ENCODE measurements around the gene CNTNAP2.

DNA sequence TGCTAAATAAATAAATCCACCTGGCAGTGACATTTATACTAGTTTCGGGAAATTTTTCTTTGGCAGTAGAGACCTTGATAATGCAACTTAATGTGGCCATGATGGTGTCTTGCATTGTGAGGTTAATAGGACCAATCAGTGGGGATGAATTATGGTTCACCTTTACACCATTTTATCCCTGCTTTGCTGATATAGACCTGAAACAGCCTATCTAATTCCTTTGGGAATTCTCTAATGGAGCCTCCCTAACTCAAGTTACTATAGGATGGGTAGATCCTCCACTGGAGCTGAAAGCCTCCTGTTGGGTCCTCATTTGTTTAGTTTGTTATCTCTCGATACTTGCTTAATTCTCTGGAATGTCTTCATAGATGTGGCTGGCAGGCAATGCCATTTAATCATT, 276.7 kb downstream of the CNTNAP2 start:
- no peak for TF ChIP-seq EZH2 (IDR thresholded peaks at IDR 0.05; ENCODE audit: insufficient read depth, poor library complexity, severe bottlenecking)
- TF ChIP-seq EZH2phosphoT487 (IDR thresholded peaks at IDR 0.05; ENCODE audit: insufficient read depth, low read depth), result no peak

Data from GM23248 (cell line).